K562 (cell line): ENCODE data around the gene RELCH. TPM values are rescaled to one million over a fixed set of nuclear protein-coding genes. Genes with fewer than 3 reads are reported as not detected.
A peak's percentile ranks its signal among the peaks of the same experiment; 100 is the strongest.

Experiments
- ARHGAP35 ChIP-seq: fragments of 450-650 bp; IDR thresholded peaks from 2 replicates; pipeline ENCODE4 v1.6.1; 2018; ENCODE audit not compliant: partially characterized antibody
- ARID1B ChIP-seq: fragments of 450-650 bp; IDR thresholded peaks from 2 replicates; pipeline ENCODE4 v1.6.1; 2016; ENCODE audit warnings: antibody characterized with exemption, mild to moderate bottlenecking, inconsistent platforms
- ARNT ChIP-seq, 2 experiments: fragments of 450-650 bp; IDR thresholded peaks; 2 replicates each; pipeline ENCODE4 v1.6.1; 2016; ENCODE audit warnings: mild to moderate bottlenecking in 1 of 2
- ATF3 ChIP-seq, 2 experiments: fragments of 450-650 bp in 1 of 2; sonication (generic) in 1 of 2; formaldehyde crosslinking in 1 of 2; IDR thresholded peaks in 1 of 2; conservative IDR thresholded peaks in 1 of 2; 2 replicates each; pipeline versions ENCODE4 v1.6.1 to v1.8.1; 2016 to 2023; ENCODE audit warnings: mild to moderate bottlenecking in 2 of 2, moderate library complexity in 2 of 2, inconsistent platforms in 1 of 2, missing genetic modification reagents in 1 of 2
- BMI1 ChIP-seq: fragments of 150-350 bp; IDR thresholded peaks from 2 replicates; pipeline ENCODE4 v1.6.1; 2014; ENCODE audit warnings: low read length
- CBX2 ChIP-seq: fragments of 200-600 bp; sonication (generic); IDR thresholded peaks from one replicate; pipeline ENCODE4 v1.6.1; 2012; ENCODE audit warnings: mild to moderate bottlenecking, low read length, inconsistent platforms; ENCODE audit not compliant: insufficient read depth, poor library complexity, severe bottlenecking
- HMGN3 ChIP-seq: IDR thresholded peaks from 2 replicates; pipeline ENCODE4 v1.6.1; 2011; ENCODE audit warnings: borderline replicate concordance, low read depth, mild to moderate bottlenecking, mixed read lengths, low read length; ENCODE audit not compliant: insufficient read length; ENCODE audit errors: extremely low read depth
- KDM4B ChIP-seq, 2 experiments: fragments of 450-650 bp in 1 of 2; sonication (generic) in 1 of 2; IDR thresholded peaks; 2 replicates each; pipeline ENCODE4 v1.6.1; 2016 to 2017; ENCODE audit warnings: borderline replicate concordance in 2 of 2, antibody characterized with exemption in 1 of 2, low read depth in 1 of 2, mild to moderate bottlenecking in 1 of 2
- KLF6 ChIP-seq: fragments of 250-450 bp; sonication (Bioruptor Pico); IDR thresholded peaks from 2 replicates; pipeline ENCODE4 v1.4.0; 2020; ENCODE audit warnings: mild to moderate bottlenecking, moderate library complexity, borderline replicate concordance
- NFXL1 ChIP-seq: fragments of 450-650 bp; formaldehyde crosslinking; IDR thresholded peaks from 2 replicates; pipeline ENCODE4 v1.4.0; 2021; ENCODE audit warnings: mild to moderate bottlenecking
- NONO ChIP-seq, 2 experiments: fragments of 200-400 bp in 1 of 2; fragments of 450-650 bp in 1 of 2; formaldehyde crosslinking in 1 of 2; IDR thresholded peaks; 2 replicates each; pipeline ENCODE4 v1.6.1; 2017; ENCODE audit warnings: low read depth in 2 of 2, mild to moderate bottlenecking in 2 of 2, moderate library complexity in 2 of 2, low read length in 1 of 2
- PHF21A ChIP-seq: fragments of 450-650 bp; IDR thresholded peaks from 2 replicates; pipeline ENCODE4 v1.6.1; 2017; ENCODE audit warnings: low read depth, borderline replicate concordance
- SPI1 ChIP-seq: IDR thresholded peaks from 2 replicates; pipeline ENCODE4 v1.6.1; 2011; ENCODE audit warnings: low read depth, low read length, control low read depth, borderline replicate concordance
- TAL1 ChIP-seq: fragments of 450-650 bp; IDR thresholded peaks from 2 replicates; pipeline ENCODE4 v1.6.1; 2016; ENCODE audit warnings: mild to moderate bottlenecking
- TFE3 ChIP-seq: fragments of 450-650 bp; formaldehyde crosslinking; IDR thresholded peaks from 2 replicates; pipeline ENCODE4 v1.4.0; 2020; ENCODE audit warnings: mild to moderate bottlenecking, mixed read lengths
- THRA ChIP-seq: fragments of 450-650 bp; IDR thresholded peaks from 2 replicates; pipeline ENCODE4 v1.6.1; 2017; ENCODE audit warnings: mild to moderate bottlenecking, moderate library complexity
- U2AF1 ChIP-seq: fragments of 200-400 bp; formaldehyde crosslinking; optimal IDR thresholded peaks from 2 replicates; pipeline ENCODE3; 2017; ENCODE audit warnings: mild to moderate bottlenecking, low read depth, low read length, moderate library complexity
- XRCC4 ChIP-seq: IDR thresholded peaks from one replicate; pipeline ENCODE4 v1.6.1; 2011; ENCODE audit not compliant: insufficient read depth, insufficient read length; ENCODE audit errors: extremely low read depth
- ZBTB26 ChIP-seq: fragments of 450-650 bp; formaldehyde crosslinking; IDR thresholded peaks from 2 replicates; pipeline ENCODE4 v1.4.0; 2022; ENCODE audit warnings: missing genetic modification characterization
- ZKSCAN8 ChIP-seq: fragments of 200-800 bp; sonication (Bioruptor generic); IDR thresholded peaks from 2 replicates; pipeline ENCODE4 v1.6.1; 2016; ENCODE audit warnings: missing genetic modification characterization, missing compliant biosample characterization
- ZNF121 ChIP-seq: sonication (generic); formaldehyde crosslinking; conservative IDR thresholded peaks from 2 replicates; pipeline ENCODE4 v1.8.0; 2022; ENCODE audit warnings: missing genetic modification reagents
- ZNF184 ChIP-seq: sonication (generic); formaldehyde crosslinking; IDR thresholded peaks from 2 replicates; pipeline ENCODE4 v1.5.0; 2020; ENCODE audit warnings: missing genetic modification reagents
- ZNF384 ChIP-seq: IDR thresholded peaks from 2 replicates; pipeline ENCODE4 v1.6.1; 2012; ENCODE audit warnings: low read depth, low read length, improper control_type of control experiment
- polyA plus RNA-seq, 8 experiments: library from polyadenylated mRNA; depleted of rRNA in 4 of 8; stranded (reverse) in 5 of 8; unstranded in 3 of 8; fragments of >200 nt; fragmentation: Nextera tagmentation in 2 of 8; fragmentation: Illumina TruSeq in 1 of 8; extraction: Ambion mirVana in 2 of 8; extraction: Trizol in 1 of 8; gene quantifications; 2 replicates each; pipeline versions ENCODE4 v1.2.1 to v1.2.3, GENCODE V29; 2011 to 2014; ENCODE audit warnings: inconsistent platforms in 1 of 8, missing spikeins in 1 of 8
- total RNA-seq, 7 experiments: library from RNA; depleted of rRNA in 6 of 7; stranded (reverse); fragments of >200 nt in 6 of 7; fragmentation: Illumina TruSeq in 2 of 7; extraction: Trizol in 2 of 7; gene quantifications; 2 replicates each; pipeline versions ENCODE4 v1.2.1 to v1.2.3, GENCODE V29; 2011 to 2021; ENCODE audit warnings: low replicate concordance in 1 of 7

Gene RELCH
- total and polyA plus RNA-seq, 9 of the 15 experiments (the other 6 are each of a cell fraction or from before 2014, with no cell fraction given) = 1.4 to 13.6 (median 7.6) TPM

- TF ChIP-seq ZKSCAN8 (no peak), ATF3 (IDR thresholded peaks at IDR 0.05) (peak; percentile 69), ATF3 (CRISPR knock-in tag; conservative IDR thresholded peaks at IDR 0.05) (no peak), ARNT (IDR thresholded peaks at IDR 0.05) (no peak), ZNF184 (CRISPR knock-in tag) (no peak), NFXL1 (no peak), ARID1B (peak; percentile 38; the same call in 1 of the 2 replicates), KDM4B (IDR thresholded peaks at IDR 0.05; ENCODE audit: borderline replicate concordance in 2 of 2, low read depth in 1 of 2) (no peak), PHF21A (no peak), HMGN3 (no peak), U2AF1 (no peak), CBX2 (peak; percentile 3), NONO (IDR thresholded peaks at IDR 0.05; ENCODE audit: low read depth in 2 of 2, low read length in 1 of 2) (no peak), ZBTB26 (no peak), XRCC4 (no peak), SPI1 (peak; percentile 77; the same call in 1 of the 2 replicates), THRA (no peak), BMI1 (no peak), ARHGAP35 (no peak), TAL1 (no peak), TFE3 (CRISPR knock-in tag) (no peak), KLF6 (CRISPR knock-in tag) (no peak), ZNF384 (no peak), ZNF121 (CRISPR knock-in tag) (no peak)
Measured at GRCh38 chr18:62339106-62339988, 152.3 kb downstream of the RELCH start (continued).
